ENCODE measurements around the gene CDC45.
"Not testable (repeated sequence)": the region's sequence is repeated elsewhere in the genome, so short reads cannot be mapped to it uniquely, and the experiment has no call there.

The CDC45 gene

DNA sequence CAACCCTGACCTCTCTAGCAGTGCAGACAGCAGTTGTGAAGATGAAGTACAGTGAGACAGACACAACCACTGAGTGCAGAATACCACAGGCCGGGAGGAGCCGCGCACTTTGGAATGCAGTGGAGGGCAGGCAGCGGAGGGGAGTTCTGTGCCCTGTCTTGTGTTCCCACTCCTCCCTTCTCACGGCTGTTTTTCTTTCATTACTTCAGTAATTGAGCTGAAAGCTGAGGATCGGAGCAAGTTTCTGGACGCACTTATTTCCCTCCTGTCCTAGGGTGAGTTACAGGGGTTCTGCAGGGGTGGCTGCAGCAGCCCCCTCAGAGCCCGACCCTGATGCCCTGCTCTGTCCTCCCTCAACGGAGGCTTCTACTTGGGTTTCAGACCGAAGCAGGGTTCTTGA is 38.9 kb downstream of the CDC45 start:
- no peak for DNase-seq

DNA sequence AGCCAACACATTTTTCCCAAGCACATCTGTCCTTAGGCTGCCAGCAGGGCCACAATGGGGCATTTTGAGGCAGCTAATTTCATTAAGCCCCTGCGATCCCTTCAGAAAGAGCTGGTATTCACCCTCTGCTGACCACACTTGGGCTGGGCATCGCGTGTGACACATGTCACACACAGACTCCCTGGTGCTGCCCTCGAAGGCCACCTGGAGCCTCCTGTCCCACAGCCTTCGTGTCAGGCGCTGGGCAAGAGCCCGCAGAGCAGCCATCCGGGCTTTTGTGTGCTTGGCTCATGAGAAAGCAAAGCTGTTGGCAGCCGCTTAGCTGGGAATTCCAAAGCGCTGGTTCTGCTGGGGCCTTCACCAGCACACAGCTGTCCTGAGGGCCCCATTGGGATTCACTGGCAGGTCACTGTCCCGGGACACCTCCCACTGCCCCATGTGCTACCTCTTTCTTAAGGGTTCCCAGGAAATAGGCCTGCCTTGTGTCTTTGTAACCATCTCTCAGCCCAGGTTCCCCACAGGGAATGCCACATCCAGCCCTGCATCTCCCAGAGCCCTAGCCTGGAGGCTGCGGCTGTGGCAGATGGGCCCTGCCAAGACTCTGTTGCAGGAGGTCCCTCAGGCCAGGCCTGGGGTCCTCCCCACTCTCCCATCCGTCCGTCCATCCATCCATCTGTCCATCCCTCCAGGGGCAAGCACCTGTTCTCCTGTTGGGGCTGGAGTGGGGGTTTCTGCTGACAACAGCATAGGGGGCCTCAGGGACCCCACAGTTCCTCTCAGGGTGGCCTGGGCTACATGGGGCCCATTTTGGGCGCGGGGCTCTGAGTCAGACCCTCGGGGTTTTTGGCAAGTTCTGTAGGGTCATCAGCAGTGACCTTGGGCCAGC is 39.6 kb downstream of the CDC45 start:
- DNase-seq, result no peak

- DNase-seq, result no peak
Observed at GRCh38 chr22:19520007-19520406, 40.3 kb downstream of the CDC45 start.

- DNase-seq, result no peak
Observed at GRCh38 chr22:19520566-19521305, 41.0 kb downstream of the CDC45 start.

DNA sequence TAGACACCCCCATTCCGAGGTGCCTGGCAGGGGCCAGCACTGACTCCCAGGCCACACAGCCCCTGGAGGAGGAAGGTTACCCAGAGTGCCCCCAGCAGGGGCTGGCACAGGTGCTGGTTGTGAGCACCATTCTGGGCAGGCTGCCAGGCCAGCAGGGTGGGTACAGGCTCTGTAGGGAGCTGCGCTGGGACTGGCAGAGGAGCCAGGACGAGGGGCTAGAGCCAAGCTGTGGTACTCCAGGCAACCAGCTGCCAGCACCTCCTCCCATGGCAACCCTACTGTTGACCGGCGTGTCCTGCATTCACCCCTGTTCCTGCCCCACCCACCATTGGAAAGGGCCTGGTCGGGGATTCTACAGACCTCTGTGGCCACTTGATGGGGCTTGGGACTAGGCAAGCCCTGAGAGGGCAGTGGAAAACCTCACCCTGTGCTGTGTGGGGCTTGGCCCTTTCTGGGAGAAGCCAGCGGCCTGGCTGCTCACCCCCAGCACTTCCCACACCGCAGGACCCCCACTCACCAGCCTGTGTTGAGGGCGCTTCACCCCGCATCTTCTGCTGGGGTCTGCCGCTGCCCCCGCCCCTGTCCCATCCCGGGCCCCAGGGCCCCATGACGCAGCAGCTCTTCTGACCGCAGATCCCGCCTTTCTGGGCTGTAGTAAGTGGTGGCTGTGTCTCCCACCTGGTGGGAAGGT is 42.6 kb downstream of the CDC45 start:
- DNase-seq, result no peak

- no peak for DNase-seq
Observed at GRCh38 chr22:19522881-19523239, 43.1 kb downstream of the CDC45 start.

GRCh38 chr22:19523240-19524169 is 43.8 kb downstream of the CDC45 start:
- DNase-seq, result no peak

GRCh38 chr22:19524170-19525115 is 44.7 kb downstream of the CDC45 start, which contains the start of gene CLDN5:
TSS of gene CLDN5 (minus strand) at chr22:19524410. CDS start at chr22:19524255, 155 bp downstream.
- no peak for DNase-seq

GRCh38 chr22:19525116-19525660 is 45.5 kb downstream of the CDC45 start:
- DNase-seq, result no peak

DNA sequence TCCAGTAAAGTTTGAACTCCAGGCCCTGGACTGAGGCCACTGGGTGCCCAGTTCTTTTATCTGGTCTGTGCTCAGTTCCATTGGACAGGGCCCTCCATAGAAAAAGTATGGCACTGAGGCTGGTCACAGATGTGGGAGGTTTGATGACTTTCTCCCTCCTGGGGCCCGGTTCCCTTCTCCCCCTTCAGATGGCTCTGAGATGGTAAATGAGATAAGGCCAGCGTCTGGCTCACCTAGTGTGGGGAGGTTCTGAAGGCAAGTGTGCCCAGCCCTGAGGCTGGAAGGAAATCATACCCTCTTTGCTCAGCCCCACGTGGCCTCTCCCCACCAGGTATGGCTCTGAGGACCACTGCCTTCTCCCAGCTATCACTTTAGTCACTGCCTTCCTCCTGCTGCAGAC is 45.9 kb downstream of the CDC45 start:
- no peak for DNase-seq

- no peak for DNase-seq
Observed at GRCh38 chr22:19526076-19526701, 46.5 kb downstream of the CDC45 start.

GRCh38 chr22:19526702-19527111 is 47.0 kb downstream of the CDC45 start:
- DNase-seq, result no peak

DNA sequence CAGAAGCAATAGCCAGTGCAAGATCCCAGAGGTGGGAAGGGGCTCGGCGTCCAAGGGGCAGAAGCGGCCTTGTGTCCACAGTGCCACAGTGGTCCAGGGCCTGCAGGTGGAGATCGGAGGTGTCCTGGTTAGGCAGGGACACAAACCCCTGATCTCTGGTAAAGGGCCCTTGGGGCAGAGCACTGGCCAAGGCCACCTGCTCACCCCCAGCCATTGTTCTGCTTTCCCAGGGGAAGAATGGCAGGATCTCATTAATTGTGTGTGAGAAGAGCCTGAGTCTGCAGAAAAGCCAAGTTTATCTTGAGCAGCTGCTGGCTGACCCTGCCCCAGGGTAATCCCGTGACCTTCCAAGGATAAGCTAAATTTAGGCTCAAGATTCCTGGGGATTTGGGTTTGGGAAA is 47.6 kb downstream of the CDC45 start:
- DNase-seq, result no peak

GRCh38 chr22:19527861-19528417 is 48.2 kb downstream of the CDC45 start:
- no peak for DNase-seq

GRCh38 chr22:19529811-19530210 is 50.1 kb downstream of the CDC45 start:
- no peak for DNase-seq

- DNase-seq, result no peak
Observed at GRCh38 chr22:19530751-19531150, 51.0 kb downstream of the CDC45 start.

DNA sequence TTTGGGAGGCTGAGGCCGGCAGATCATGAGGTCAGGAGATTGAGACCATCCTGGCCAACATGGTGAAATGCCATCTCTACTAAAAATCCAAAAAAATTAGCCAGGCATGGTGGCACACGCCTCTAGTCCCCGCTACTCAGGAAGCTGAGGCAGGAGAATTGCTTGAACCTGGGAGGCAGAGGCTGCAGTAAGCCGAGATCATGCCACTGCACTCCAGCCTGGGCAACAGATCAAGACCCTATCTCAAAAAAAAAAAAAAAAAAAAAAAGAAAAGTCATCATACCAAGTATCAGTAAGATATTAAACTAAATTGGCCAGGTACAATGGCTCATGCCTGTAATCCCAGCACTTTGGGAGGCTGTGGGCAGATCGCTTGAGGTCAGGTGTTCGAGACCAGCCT is 51.6 kb downstream of the CDC45 start:
- not testable (repeated sequence) for DNase-seq

- no peak for DNase-seq
Observed at GRCh38 chr22:19533049-19533626, 53.4 kb downstream of the CDC45 start.

GRCh38 chr22:19533857-19534256 is 54.1 kb downstream of the CDC45 start:
- DNase-seq, result no peak

DNA sequence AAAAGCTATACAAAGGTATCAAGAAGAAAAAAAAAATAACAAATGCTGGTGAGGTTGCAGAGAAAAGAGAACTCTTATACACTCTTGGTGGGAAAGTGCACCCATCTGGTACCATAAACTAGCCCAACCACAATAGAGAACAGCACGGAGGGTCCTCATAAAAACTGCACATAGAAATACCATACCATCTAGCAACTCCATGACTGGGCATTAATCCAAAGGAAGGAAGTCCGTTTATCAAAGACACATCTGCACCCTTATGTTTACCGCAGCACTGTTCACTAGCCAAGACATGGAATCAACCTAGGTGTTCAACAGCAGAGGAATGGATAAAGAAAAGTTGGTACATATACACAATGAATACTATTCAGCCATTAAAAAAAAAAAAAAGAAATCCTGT is 55.3 kb downstream of the CDC45 start:
- DNase-seq, result no peak

All from NCI-H187 treated with DMSO at 0.1 percent for 48 hours (cell line).